PFSK-1 (cell line): Measurements from ENCODE around the gene ETFA.

Experiments
- FOXP2 ChIP-seq: optimal IDR thresholded peaks from 2 replicates; pipeline ENCODE3; 2011; ENCODE audit warnings: borderline replicate concordance, control low read depth, inconsistent platforms; ENCODE audit not compliant: insufficient read depth; ENCODE audit errors: extremely low read length, extremely low read depth
- POLR2AphosphoS5 ChIP-seq: IDR thresholded peaks from 2 replicates; pipeline ENCODE4 v1.6.1; 2012; ENCODE audit warnings: low read depth, mild to moderate bottlenecking, control low read depth, low read length, moderate library complexity
- SIN3A ChIP-seq: IDR thresholded peaks from 2 replicates; pipeline ENCODE4 v1.6.1; 2012; ENCODE audit warnings: mild to moderate bottlenecking, low read length, moderate library complexity, borderline replicate concordance; ENCODE audit not compliant: insufficient read depth
- TAF1 ChIP-seq: IDR thresholded peaks from 2 replicates; pipeline ENCODE4 v1.6.1; 2012; ENCODE audit warnings: low read length, control low read depth, borderline replicate concordance; ENCODE audit not compliant: insufficient read depth
- TF ChIP-seq, protein P1 (sequence below), 2 experiments: IDR thresholded peaks; 2 replicates each; pipeline versions ENCODE4 v1.6.1 to v1.8.0; 2011 to 2012; ENCODE audit warnings: low read depth in 2 of 2, low read length in 2 of 2, control low read depth in 1 of 2, inconsistent platforms in 1 of 2, mild to moderate bottlenecking in 1 of 2, moderate library complexity in 1 of 2; ENCODE audit not compliant: insufficient read depth in 1 of 2

DNA sequence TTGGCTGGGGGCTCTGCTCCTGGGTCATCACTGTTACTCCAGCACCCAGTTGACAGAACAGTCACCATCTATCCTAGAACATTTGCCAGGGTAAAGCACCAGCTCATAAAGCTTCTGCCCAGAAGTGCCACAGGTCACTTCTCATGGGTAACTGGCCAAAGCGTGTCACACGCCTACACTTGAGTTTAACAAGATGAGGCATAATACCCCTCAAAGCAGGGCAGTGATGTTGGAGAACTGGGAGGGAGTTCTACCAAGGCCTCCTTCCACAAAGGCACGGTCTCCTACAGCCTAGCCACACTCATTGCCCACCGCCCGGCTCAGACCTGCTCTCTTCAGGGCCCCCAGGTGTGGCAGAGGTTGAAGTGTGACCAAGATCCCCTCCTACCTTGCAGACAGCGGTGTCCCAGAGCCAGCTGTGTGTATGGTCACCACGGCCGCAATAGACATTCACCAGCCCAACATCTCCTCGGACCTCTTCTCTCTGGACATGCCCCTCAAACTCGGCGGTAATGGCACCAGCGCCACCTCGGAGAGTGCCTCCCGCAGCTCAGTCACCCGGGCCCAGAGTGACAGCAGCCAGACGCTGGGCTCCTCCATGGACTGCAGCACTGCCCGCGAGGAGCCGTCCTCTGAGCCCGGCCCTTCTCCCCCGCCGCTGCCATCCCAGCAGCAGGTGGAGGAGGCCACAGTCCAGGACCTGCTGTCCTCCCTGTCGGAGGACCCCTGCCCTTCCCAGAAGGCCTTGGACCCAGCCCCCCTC lies 107.7 kb downstream of the ETFA start:
- no peak for TF ChIP-seq POLR2AphosphoS5
- TF ChIP-seq TAF1: no peak
- no peak for TF ChIP-seq SIN3A
- TF ChIP-seq, protein P1, sequence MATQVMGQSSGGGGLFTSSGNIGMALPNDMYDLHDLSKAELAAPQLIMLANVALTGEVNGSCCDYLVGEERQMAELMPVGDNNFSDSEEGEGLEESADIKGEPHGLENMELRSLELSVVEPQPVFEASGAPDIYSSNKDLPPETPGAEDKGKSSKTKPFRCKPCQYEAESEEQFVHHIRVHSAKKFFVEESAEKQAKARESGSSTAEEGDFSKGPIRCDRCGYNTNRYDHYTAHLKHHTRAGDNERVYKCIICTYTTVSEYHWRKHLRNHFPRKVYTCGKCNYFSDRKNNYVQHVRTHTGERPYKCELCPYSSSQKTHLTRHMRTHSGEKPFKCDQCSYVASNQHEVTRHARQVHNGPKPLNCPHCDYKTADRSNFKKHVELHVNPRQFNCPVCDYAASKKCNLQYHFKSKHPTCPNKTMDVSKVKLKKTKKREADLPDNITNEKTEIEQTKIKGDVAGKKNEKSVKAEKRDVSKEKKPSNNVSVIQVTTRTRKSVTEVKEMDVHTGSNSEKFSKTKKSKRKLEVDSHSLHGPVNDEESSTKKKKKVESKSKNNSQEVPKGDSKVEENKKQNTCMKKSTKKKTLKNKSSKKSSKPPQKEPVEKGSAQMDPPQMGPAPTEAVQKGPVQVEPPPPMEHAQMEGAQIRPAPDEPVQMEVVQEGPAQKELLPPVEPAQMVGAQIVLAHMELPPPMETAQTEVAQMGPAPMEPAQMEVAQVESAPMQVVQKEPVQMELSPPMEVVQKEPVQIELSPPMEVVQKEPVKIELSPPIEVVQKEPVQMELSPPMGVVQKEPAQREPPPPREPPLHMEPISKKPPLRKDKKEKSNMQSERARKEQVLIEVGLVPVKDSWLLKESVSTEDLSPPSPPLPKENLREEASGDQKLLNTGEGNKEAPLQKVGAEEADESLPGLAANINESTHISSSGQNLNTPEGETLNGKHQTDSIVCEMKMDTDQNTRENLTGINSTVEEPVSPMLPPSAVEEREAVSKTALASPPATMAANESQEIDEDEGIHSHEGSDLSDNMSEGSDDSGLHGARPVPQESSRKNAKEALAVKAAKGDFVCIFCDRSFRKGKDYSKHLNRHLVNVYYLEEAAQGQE (IDR thresholded peaks at IDR 0.05; ENCODE audit: insufficient read depth in 1 of 2, low read depth in 2 of 2, low read length in 2 of 2): no peak
- no peak for TF ChIP-seq FOXP2
